Measurements from ENCODE around the gene ACTN1.

The ACTN1 gene

DNA sequence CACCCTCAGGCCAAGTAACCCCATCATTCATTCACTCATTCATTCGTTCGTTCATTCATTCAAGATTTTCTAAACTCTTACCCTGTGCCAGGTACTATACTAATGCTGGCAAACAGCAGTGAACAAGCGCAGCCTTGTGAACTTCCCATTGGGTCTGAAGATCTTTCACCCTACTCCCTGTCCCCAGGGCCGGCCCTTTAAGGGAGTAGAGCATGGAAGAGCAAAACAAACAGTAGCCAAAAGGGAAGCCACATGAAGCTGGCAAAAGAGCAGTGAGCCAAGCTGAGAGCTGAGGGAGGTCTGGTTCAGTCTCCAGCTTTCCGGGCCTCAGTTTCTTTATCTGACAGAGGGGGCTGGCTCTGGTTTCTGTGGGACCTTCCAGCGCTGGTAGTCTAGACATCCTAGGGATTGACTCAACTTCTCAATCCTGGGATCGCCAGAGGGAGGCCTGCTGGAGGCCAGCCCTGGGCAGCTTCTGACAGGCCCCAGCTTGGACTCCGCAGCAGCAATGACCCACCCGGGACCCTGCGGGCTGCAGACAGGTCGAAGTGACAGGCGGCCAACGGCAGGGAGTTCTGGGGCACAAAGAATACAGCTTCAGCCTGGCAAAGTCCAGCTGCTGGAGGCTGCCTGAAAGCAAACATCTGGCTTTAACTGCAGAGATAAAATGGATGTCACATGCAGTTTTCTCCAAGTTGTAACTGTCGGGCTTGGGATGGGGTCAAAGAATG lies 27.1 kb downstream of the ACTN1 start:
- no peak overlapping the region for H3K27ac ChIP-seq (ENCODE audit: low read length)
- no peaks in the 10 kb centered on the region for H3K27me3 ChIP-seq (ENCODE audit: control insufficient read depth, insufficient read depth, low read length)
- H3K4me1 ChIP-seq (ENCODE audit: control insufficient read depth, insufficient read depth, low read length) = peaks cover 3% of the 10 kb centered on the region

GRCh38 chr14:68951035-68951797 lies 27.9 kb downstream of the ACTN1 start:
- Histone ChIP-seq H3K9me3 (ENCODE audit: control insufficient read depth, insufficient read depth, low read length) (no peaks in the 10 kb centered on the region), H3K27ac (ENCODE audit: low read length) (no peak overlapping the region), H3K36me3 (ENCODE audit: control insufficient read depth, insufficient read depth, low read length) (no peaks in the 10 kb centered on the region), H3K4me1 (ENCODE audit: control insufficient read depth, insufficient read depth, low read length) (peaks cover 3% of the 10 kb centered on the region), H3K27me3 (ENCODE audit: control insufficient read depth, insufficient read depth, low read length) (no peaks in the 10 kb centered on the region), H3K4me3 (ENCODE audit: low read length) (no peak overlapping the region)
- DNase-seq (ENCODE audit: low read depth, low spot score) = no peak
- WGBS (ENCODE audit: insufficient coverage, insufficient read length) = no CpG with 5 or more reads among the region's 19 CpGs

More for the DNA sequence above, 27.1 kb downstream of the ACTN1 start:
- Histone ChIP-seq H3K9me3 (ENCODE audit: control insufficient read depth, insufficient read depth, low read length) (no peaks in the 10 kb centered on the region), H3K36me3 (ENCODE audit: control insufficient read depth, insufficient read depth, low read length) (no peaks in the 10 kb centered on the region), H3K4me3 (ENCODE audit: low read length) (no peak overlapping the region)
- no CpG with 5 or more reads among the region's 14 CpGs for WGBS (ENCODE audit: insufficient coverage, insufficient read length)
- no peak for DNase-seq (ENCODE audit: low read depth, low spot score)

DNA sequence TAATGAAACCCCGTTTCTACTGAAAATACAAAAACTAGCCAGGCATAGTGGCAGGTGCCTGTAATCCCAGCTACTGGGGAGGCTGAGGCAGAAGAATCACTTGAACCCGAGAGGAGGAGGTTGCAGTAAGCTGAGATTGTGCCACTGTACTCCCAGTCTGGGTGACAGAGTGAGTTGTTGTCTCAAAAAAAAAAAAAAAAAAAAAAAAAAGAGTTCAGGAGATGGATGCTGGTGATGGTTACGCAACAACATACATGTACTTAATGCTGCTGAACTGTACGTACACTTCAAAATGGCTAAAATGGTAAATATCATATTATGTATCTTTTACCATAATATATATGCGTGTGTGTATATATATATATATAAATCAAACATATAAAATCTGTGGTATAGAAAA lies 29.0 kb downstream of the ACTN1 start:
- no peak overlapping the region for H3K4me3 ChIP-seq (ENCODE audit: low read length)
- no peaks in the 10 kb centered on the region for H3K9me3 ChIP-seq (ENCODE audit: control insufficient read depth, insufficient read depth, low read length)
- no peaks in the 10 kb centered on the region for H3K36me3 ChIP-seq (ENCODE audit: control insufficient read depth, insufficient read depth, low read length)
- DNase-seq (ENCODE audit: low read depth, low spot score) = no peak
- H3K4me1 ChIP-seq (ENCODE audit: control insufficient read depth, insufficient read depth, low read length) = peaks cover 2% of the 10 kb centered on the region; the same call in 1 of the 2 replicates
- H3K27me3 ChIP-seq (ENCODE audit: control insufficient read depth, insufficient read depth, low read length) = no peaks in the 10 kb centered on the region
- H3K27ac ChIP-seq (ENCODE audit: low read length) = no peak overlapping the region
- WGBS (ENCODE audit: insufficient coverage, insufficient read length) = no CpG with 5 or more reads among the region's 5 CpGs

GRCh38 chr14:68949601-68949965 lies 29.5 kb downstream of the ACTN1 start:
- no peak for DNase-seq (ENCODE audit: low read depth, low spot score)
- Histone ChIP-seq H3K27ac (ENCODE audit: low read length) (no peak overlapping the region), H3K36me3 (ENCODE audit: control insufficient read depth, insufficient read depth, low read length) (no peaks in the 10 kb centered on the region), H3K4me1 (ENCODE audit: control insufficient read depth, insufficient read depth, low read length) (peaks cover 2% of the 10 kb centered on the region; the same call in 1 of the 2 replicates), H3K4me3 (ENCODE audit: low read length) (no peak overlapping the region), H3K27me3 (ENCODE audit: control insufficient read depth, insufficient read depth, low read length) (no peaks in the 10 kb centered on the region), H3K9me3 (ENCODE audit: control insufficient read depth, insufficient read depth, low read length) (no peaks in the 10 kb centered on the region)
- no CpG with 5 or more reads among the region's 2 CpGs for WGBS (ENCODE audit: insufficient coverage, insufficient read length)

DNA sequence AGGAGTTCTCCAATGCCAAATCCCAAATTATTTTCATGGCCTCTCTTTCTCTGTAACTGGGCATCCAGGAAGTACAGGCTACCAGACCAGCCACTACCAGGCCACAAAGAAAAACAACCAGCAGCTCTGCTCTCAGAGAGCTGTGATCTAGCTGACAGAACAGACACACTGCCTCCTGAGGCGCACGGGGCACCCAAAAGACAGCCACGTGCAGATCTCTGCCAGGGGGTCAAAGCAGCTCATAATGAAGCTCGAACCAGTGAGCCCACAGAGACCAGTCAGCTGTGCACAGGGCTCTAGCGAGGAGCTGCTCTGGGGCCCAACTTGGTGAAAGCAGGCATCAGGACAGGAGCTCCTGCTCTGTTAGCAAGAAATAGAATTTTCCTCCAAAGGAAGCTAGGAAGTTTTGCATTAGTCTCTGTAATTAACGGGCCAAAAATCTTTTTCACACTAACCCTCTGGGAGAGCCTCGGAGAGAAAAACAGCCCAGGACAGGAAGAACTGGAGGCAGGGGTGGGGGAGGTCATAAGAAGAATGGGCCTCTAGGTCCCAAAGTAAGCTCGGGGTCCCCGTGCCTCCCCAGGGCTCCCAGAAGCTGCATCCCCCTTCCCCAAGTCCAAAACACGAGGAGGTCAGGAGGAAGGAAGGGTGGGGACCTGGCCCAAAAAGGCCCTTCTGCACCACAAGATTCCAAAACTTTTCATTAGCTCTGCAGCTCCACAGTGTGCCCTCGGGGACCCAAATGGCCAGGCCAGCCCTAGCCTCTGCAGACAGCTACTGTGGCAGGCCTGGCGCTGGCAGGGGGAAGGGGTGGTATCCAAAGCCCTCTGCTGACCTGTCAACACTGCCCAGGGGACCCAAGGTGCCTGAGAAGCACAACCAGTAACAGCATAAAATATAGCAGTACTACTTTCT lies 30.2 kb downstream of the ACTN1 start:
- Histone ChIP-seq H3K36me3 (ENCODE audit: control insufficient read depth, insufficient read depth, low read length) (no peaks in the 10 kb centered on the region), H3K4me1 (ENCODE audit: control insufficient read depth, insufficient read depth, low read length) (peaks cover 2% of the 10 kb centered on the region; the same call in 1 of the 2 replicates), H3K27me3 (ENCODE audit: control insufficient read depth, insufficient read depth, low read length) (no peaks in the 10 kb centered on the region), H3K27ac (ENCODE audit: low read length) (no peak overlapping the region), H3K9me3 (ENCODE audit: control insufficient read depth, insufficient read depth, low read length) (no peaks in the 10 kb centered on the region), H3K4me3 (ENCODE audit: low read length) (no peak overlapping the region)
- DNase-seq (ENCODE audit: low read depth, low spot score) = no peak
- WGBS (ENCODE audit: insufficient coverage, insufficient read length) = no CpG with 5 or more reads among the region's 12 CpGs

DNA sequence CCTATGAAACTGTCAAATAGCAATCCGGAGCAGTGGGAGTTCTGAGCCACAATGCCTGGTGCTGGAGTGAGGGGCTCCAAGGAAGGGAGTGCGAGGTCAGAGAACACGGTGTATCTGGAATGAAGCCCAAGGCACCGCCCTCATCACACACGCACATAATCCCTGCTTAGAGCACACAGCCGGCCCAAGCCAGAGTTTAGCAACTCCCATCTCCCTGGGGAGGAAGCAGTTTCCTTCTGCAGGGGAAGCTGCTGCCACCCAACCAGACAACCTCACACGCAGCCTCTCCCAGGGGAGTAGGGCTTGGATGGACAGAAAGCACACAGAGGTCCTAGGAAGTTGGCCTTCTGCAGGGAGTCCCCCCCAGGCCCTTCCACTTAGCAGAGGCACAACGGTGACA lies 31.3 kb downstream of the ACTN1 start:
- no peaks in the 10 kb centered on the region for H3K9me3 ChIP-seq (ENCODE audit: control insufficient read depth, insufficient read depth, low read length)
- no peak for DNase-seq (ENCODE audit: low read depth, low spot score)
- no CpG with 5 or more reads among the region's 8 CpGs for WGBS (ENCODE audit: insufficient coverage, insufficient read length)
- H3K4me1 ChIP-seq (ENCODE audit: control insufficient read depth, insufficient read depth, low read length) = peaks cover 14% of the 10 kb centered on the region
- H3K27me3 ChIP-seq (ENCODE audit: control insufficient read depth, insufficient read depth, low read length) = no peaks in the 10 kb centered on the region
- H3K27ac ChIP-seq (ENCODE audit: low read length) = no peak overlapping the region
- H3K4me3 ChIP-seq (ENCODE audit: low read length) = no peak overlapping the region
- H3K36me3 ChIP-seq (ENCODE audit: control insufficient read depth, insufficient read depth, low read length) = no peaks in the 10 kb centered on the region

DNA sequence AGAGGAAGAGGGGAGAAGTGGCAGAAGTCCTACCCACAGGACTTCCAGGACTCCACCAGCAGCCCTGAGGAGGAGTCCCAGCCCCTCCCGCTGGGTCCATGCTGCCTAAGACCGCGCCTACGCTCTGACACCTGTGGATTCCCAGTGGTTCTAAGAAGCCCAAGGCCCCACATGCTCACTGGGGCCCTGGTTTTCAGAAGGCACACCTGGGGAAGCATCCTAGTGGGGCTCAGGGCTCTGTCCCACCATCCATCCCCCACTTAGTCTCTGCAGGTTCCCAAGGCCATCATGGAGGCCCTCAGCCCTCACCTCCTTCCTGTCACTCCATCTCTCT lies 32.6 kb downstream of the ACTN1 start:
- no peak for DNase-seq (ENCODE audit: low read depth, low spot score)
- no peak overlapping the region for H3K27ac ChIP-seq (ENCODE audit: low read length)
- no CpG with 5 or more reads among the region's 4 CpGs for WGBS (ENCODE audit: insufficient coverage, insufficient read length)
- no peaks in the 10 kb centered on the region for H3K27me3 ChIP-seq (ENCODE audit: control insufficient read depth, insufficient read depth, low read length)
- H3K4me1 ChIP-seq (ENCODE audit: control insufficient read depth, insufficient read depth, low read length) = peaks cover 18% of the 10 kb centered on the region
- no peak overlapping the region for H3K4me3 ChIP-seq (ENCODE audit: low read length)
- no peaks in the 10 kb centered on the region for H3K9me3 ChIP-seq (ENCODE audit: control insufficient read depth, insufficient read depth, low read length)
- no peaks in the 10 kb centered on the region for H3K36me3 ChIP-seq (ENCODE audit: control insufficient read depth, insufficient read depth, low read length)

- Histone ChIP-seq H3K9me3 (ENCODE audit: control insufficient read depth, insufficient read depth, low read length) (no peaks in the 10 kb centered on the region), H3K4me3 (ENCODE audit: low read length) (no peak overlapping the region), H3K27me3 (ENCODE audit: control insufficient read depth, insufficient read depth, low read length) (no peaks in the 10 kb centered on the region), H3K27ac (ENCODE audit: low read length) (no peak overlapping the region), H3K36me3 (ENCODE audit: control insufficient read depth, insufficient read depth, low read length) (no peaks in the 10 kb centered on the region), H3K4me1 (ENCODE audit: control insufficient read depth, insufficient read depth, low read length) (peaks cover 18% of the 10 kb centered on the region)
- WGBS (ENCODE audit: insufficient coverage, insufficient read length) = no CpG with 5 or more reads among the region's 11 CpGs
- DNase-seq (ENCODE audit: low read depth, low spot score) = no peak
These were observed 33.3 kb downstream of the ACTN1 start for GRCh38 chr14:68945585-68946488.

DNA sequence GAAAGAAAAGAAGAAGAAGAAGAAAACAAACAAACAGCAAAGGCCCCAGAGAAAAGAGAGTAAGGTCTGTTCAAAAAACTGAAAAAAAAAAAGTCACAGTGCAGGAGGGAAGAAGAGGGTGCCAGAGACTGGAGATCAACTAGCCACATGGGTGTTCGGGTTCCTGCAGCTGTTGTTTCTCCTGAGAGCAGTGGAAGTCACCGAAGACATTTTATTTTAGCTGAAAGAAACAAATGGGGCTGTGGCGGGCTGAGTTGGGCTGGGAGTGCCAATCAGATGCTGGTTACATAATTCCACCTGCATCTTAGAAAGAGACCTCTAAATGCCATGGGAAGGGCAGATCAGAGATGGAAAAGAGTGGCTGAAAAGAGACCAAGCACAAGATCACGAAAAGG lies 33.9 kb downstream of the ACTN1 start:
- H3K27me3 ChIP-seq (ENCODE audit: control insufficient read depth, insufficient read depth, low read length) = no peaks in the 10 kb centered on the region
- no peaks in the 10 kb centered on the region for H3K9me3 ChIP-seq (ENCODE audit: control insufficient read depth, insufficient read depth, low read length)
- no peak for DNase-seq (ENCODE audit: low read depth, low spot score)
- H3K4me3 ChIP-seq (ENCODE audit: low read length) = no peak overlapping the region
- no peaks in the 10 kb centered on the region for H3K36me3 ChIP-seq (ENCODE audit: control insufficient read depth, insufficient read depth, low read length)
- no peak overlapping the region for H3K27ac ChIP-seq (ENCODE audit: low read length)
- WGBS (ENCODE audit: insufficient coverage, insufficient read length) = no CpG with 5 or more reads among the region's 4 CpGs
- H3K4me1 ChIP-seq (ENCODE audit: control insufficient read depth, insufficient read depth, low read length) = peaks cover 18% of the 10 kb centered on the region

Data from iPS DF 6.9 (cell line).